GM18526 (cell line): ENCODE results near the gene IPO9.

Experiments used
- POLR2A ChIP-seq: IDR thresholded peaks from 3 replicates; pipeline ENCODE4 v1.6.1; 2011; ENCODE audit not compliant: insufficient read length; ENCODE audit errors: extremely low read depth

Gene IPO9

DNA sequence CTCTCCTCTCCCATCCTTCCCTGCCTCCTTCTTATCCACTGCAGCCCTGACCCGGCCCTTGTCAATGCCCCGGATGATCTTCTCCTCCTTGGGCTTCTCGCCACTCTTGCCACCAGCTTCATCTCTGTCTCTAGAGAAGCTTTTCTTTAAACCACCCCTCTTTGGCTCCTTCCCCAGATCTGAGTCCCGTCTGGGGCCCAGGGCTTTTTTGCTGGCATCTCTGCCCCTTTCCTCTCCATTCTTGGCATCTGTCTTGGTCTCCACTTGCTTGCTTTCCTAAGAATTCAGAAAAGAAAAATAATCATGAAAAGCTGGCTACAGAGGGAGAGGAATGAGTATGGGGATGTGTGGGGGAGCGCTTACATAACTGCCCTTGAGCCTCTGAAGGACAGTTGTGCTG, 71.5 kb downstream of the IPO9 start:
- TF ChIP-seq POLR2A: no peak

DNA sequence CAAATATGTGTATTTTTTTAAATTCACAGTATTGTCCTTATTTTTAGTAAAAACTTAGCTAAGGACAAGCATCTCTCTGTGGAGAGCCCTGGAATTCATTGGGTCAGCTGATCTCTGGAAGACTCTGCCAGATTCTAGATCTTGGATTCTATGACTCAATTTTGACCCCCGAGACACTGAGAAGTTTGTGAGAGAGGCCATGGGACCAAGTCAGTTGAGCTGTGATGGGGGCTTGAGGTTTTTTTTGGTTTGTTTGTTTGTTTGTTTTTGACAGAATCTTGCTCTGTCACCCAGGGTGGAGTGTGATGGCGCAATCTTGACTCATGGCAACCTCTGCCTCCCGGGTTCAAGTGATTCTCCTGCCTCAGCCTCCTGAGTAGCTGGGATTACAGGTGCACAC, 73.2 kb downstream of the IPO9 start:
- no peak for TF ChIP-seq POLR2A

GRCh38 chr1:201903135-201903534, 74.2 kb downstream of the IPO9 start:
- TF ChIP-seq POLR2A: no peak

DNA sequence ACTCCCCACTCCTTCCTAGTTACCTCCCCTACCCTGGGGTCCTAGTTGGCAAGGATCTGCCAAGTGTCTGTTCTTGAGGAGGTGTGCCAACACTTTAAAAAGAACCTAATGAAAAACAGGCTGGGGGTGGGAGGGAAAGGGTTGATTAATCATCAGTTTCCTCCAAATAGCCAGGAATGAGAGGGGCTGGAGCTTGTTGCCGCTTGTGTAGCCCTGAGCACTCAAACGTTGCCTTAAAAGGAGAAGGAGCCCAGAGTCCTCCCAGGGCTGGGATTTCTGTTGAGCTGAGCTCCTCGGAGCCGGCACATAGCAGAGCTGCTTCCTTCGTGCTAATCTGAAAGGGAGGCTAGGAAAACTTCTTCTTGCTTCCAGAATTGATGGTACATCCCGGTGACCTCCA, 75.6 kb downstream of the IPO9 start:
- TF ChIP-seq POLR2A: no peak

DNA sequence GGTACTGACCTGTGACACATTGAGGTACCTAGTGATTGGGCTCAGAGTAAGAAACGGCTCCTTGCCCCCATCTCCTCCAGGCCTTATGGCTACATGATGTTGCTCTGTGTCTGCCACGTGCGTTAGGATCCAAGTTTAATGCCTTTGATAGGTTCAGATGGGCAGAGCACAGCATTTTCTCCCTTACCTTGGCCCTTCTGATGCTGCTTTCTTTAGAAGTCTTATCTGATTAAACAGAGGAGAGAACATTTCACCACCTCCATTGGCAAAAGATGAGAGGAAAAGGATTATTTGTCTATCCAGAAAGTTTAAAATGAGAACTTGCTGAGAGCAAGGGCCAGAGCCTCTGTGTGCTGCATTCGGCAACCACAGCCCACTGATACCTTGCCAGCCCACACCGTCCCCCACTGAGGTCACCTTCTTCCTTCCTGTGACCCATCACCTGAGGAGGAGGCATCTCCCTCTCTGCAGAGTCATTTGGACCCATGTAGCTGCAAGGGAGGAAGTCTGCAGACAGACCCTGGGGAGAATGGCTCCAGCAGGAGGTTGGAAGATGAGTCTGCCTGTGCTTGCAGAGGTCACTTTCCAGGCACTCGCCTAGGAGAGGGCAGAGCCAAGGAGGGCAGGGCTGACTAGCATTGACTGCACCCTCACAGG, 76.4 kb downstream of the IPO9 start:
- no peak for TF ChIP-seq POLR2A

GRCh38 chr1:201906336-201906735, 77.4 kb downstream of the IPO9 start:
- no peak for TF ChIP-seq POLR2A

DNA sequence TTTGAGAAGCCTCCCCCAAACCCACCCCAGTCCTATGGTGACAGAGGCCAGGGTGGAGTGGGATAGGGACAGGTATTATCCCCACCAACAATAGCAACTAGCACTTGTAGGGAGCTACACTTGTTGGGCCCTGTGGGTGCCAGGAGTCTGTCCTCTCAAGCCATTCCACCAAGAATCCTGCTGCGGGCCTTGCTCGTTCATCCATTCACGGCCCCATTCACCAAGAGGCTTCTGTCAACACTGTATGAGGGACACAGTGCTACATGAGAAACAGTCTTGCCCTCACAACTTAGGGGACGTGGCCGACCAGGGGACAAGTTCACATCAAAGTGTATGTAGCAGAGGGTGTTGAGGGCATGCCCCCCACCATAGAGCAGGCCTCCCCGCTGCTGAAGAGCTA, 78.7 kb downstream of the IPO9 start:
- no peak for TF ChIP-seq POLR2A

DNA sequence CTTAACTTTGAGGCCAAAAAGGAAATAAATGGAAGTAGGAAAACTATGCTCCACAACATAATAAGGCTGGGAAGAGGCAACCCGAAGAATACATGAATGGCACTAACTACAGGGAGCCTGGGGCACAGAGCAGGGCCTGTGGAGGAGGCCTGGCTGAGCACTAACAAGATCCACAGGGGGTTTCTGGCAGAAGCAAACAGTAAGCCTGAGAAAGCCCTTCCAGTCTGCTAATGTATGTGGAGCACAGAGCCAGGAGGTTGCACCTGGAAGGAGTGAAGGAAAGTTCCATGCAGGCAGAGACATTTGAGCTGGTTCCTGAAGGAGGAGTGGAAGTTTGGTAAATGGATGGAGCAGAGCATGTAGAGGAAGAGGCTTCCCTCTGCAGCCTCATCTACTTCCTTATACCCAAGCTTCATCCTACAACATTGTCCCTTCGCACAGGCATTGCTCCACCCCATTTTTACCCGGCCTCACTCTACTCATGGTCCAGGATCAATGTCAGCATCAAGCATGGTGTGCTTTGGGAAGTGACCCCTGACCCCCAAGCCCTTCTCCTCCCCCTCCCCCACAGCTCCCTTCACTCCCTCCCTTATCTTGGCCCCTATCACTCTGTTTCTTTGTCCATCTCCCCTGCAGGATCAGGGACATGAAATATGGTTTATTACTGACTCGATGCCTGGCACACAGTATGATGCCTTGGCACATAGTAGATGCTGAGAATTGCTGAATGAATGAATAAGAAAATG, 83.0 kb downstream of the IPO9 start:
- TF ChIP-seq POLR2A: no peak

DNA sequence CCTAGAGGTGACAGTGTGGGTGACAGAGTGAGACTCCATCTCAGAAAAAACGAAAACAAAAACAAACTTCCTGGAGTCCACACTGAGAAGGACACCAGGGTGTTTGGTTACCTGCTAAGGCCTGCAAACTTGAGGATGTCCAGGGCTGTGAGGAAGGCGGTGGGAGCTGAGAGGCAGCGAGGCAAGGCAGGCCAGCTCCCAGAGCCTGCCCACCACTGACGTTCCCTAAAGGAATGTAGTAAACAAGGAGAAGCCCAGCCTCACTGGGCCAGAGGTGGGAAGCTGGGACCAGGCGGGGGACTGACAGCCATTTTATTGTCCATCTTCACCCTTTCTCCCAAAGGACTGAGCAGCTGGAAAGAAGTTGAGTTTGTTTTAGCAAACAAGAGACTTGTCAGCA, 83.9 kb downstream of the IPO9 start:
- no peak for TF ChIP-seq POLR2A

DNA sequence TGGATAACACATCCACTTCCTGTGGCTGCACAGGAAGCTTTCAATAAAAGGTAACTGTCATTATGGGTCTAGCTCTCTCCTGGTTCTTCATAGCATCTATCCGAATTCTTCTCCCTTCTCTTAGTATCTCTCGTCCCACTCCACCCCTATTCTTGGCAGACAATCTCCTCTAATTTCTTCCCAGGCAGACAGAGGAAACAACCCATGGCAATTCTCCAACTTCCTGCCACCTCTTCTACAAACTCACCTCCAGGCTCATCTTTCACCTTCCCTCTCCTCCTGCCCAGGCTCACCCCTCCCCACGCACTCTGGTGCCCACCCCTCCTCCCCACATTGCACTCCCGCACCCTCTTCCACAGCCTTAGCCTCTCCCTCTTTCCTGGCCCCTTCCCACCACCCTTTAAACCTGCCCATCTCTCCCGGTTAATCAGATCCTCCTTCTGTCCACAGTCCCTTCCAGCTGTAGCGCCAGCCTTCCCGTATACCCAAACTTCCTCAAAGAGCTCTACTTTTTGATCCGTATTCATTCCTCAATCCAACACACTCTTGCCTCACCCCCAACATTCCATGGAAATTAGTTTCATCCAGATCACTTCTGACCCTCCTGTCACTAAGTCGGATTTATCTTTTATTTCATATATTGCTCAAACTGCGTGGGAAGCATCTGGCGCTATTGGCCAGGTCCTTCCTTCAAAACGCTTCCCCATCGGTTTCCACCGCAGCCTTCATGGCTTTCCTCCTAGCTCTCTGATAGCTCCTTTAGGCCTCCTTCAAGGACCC, 85.7 kb downstream of the IPO9 start:
- TF ChIP-seq POLR2A: no peak

DNA sequence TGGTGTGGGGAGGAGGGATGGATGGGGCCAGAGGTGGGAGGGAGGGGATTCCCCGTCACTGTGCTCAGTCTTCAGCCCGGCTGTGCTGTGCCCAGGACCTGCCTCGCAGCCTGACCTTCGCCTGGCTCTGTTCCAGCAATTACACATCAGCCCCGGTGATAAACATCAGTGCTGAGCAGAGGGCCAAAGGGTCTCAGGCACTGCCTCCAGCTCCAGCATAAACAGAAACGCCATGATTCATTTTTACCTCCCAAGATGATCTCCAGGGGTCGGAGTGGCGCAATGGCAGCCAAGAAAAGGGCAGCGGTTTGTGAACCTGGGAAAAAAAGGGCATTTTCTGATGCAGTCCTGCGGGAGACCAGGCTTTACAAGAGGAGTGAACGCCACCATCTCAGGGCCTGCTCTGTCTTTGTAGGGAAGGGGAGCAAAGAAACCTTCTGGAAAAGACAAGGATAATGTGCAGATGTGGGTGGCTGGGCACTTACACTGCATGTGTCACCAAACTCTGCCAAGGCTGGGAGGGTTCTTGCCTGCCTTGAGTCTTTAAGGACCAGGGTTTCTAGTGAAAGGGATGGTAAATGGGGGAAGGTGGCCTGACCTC, 87.8 kb downstream of the IPO9 start:
- TF ChIP-seq POLR2A: no peak

GRCh38 chr1:201917362-201918033, 88.5 kb downstream of the IPO9 start:
- TF ChIP-seq POLR2A: no peak

DNA sequence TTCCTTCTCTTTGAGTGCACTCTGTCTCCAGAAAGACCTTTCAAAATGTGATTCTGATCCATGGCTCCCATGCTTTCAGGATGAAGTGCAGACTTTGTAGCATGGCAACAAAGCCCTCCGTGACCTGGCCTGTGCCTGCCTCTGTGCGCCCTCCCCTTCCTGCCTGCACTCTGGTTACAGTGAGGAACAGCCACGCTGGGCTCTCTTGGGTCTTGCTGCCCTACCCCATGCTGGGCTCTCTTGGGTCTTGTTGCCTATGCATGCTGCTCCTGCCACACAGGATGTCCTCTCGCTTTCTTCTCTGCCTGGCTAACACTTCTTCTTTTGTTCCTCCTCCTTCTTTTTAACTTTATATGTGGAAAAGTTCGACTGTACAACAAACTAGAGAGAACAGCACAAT, 89.4 kb downstream of the IPO9 start:
- no peak for TF ChIP-seq POLR2A

GRCh38 chr1:201921952-201922558, 93.1 kb downstream of the IPO9 start:
- TF ChIP-seq POLR2A: no peak

DNA sequence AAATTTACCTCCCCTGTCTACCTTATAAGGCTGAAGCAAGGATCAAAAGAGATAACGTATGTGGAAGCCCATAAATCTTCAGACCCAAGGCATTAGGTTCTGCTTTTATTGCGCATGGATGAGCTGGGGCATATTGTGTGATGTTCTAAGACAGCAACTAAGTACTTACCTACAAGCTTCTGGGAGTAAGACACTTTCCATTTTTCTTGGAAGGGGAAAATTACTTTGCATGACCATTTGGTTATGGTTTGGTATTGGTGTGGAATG, 96.3 kb downstream of the IPO9 start:
- TF ChIP-seq POLR2A: no peak
